PC-9 (cell line): ENCODE data around the gene PYY. TPM values are rescaled to one million over a fixed set of nuclear protein-coding genes. Genes with fewer than 3 reads are reported as not detected.

ENCODE experiments used
- BruUV-seq: library from RNA; stranded (reverse); fragments of 400-500 nt; replicated peaks from 2 replicates; lab custom pipeline; 2021; lab: Mats Ljungman, UMichigan
- CTCF ChIA-PET: fragments of 300-600 bp; sonication (Branson Sonifier 250); formaldehyde crosslinking; loops from one replicate; lab custom pipeline; 2022; ENCODE audit warnings: antibody characterized with exemption; lab: Charles Lee
- POLR2A ChIA-PET: fragments of 300-600 bp; sonication (Branson Sonifier 250); formaldehyde crosslinking; loops from one replicate; lab custom pipeline; 2022; ENCODE audit warnings: antibody characterized with exemption; ENCODE audit not compliant: unreplicated experiment; lab: Charles Lee
- DNase-seq, 2 experiments: peaks; one replicate each; pipeline versions ENCODE4 v3.0.0 to v3.0.0-alpha.2; 2015 to 2022; ENCODE audit warnings: mixed read lengths in 1 of 2
- H2AFZ ChIP-seq: fragments of 200-600 bp; sonication (generic); 2 replicates; pipeline ENCODE4 v1.8.1; 2017; ENCODE audit warnings: antibody characterized with exemption
- H3F3A ChIP-seq: fragments of 200-600 bp; sonication (generic); 2 replicates; pipeline ENCODE4 v1.8.1; 2017; ENCODE audit warnings: antibody characterized with exemption, mild to moderate bottlenecking, low read depth; ENCODE audit not compliant: insufficient read depth
- H3K27ac ChIP-seq: fragments of 200-600 bp; sonication (generic); 2 replicates; pipeline ENCODE4 v1.6.1; 2016; ENCODE audit warnings: mixed run types
- H3K27me3 ChIP-seq: fragments of 200-600 bp; sonication (generic); 2 replicates; pipeline ENCODE4 v1.6.1; 2016; ENCODE audit warnings: low read depth, mixed run types; ENCODE audit not compliant: insufficient read depth
- H3K36me3 ChIP-seq: fragments of 200-600 bp; sonication (generic); 2 replicates; pipeline ENCODE4 v1.6.1; 2016; ENCODE audit warnings: low read depth, mixed run types
- H3K4me1 ChIP-seq: fragments of 200-600 bp; sonication (generic); replicated peaks from 2 replicates; pipeline ENCODE4 v1.6.1; 2016; ENCODE audit warnings: mixed run types; ENCODE audit not compliant: insufficient read depth
- H3K4me2 ChIP-seq: fragments of 200-600 bp; sonication (generic); 2 replicates; pipeline ENCODE4 v1.6.1; 2017; ENCODE audit warnings: mixed run types
- H3K4me3 ChIP-seq: fragments of 200-600 bp; sonication (generic); 2 replicates; pipeline ENCODE4 v1.6.1; 2016; ENCODE audit warnings: mixed run types
- H3K79me2 ChIP-seq: fragments of 200-600 bp; sonication (generic); 2 replicates; pipeline ENCODE4 v1.6.1; 2017; ENCODE audit warnings: low read depth, mixed run types
- H3K9me2 ChIP-seq: fragments of 200-600 bp; sonication (generic); 2 replicates; pipeline ENCODE4 v1.8.1; 2017; ENCODE audit warnings: mild to moderate bottlenecking; ENCODE audit not compliant: insufficient read depth
- H3K9me3 ChIP-seq: fragments of 200-600 bp; sonication (generic); 2 replicates; pipeline ENCODE4 v1.8.1; 2016; ENCODE audit warnings: low read depth; ENCODE audit not compliant: insufficient read depth
- H4K20me1 ChIP-seq: fragments of 200-600 bp; sonication (generic); 2 replicates; pipeline ENCODE4 v1.8.1; 2017; ENCODE audit not compliant: insufficient read depth
- CTCF ChIP-seq: fragments of 200-600 bp; sonication (generic); conservative IDR thresholded peaks from 2 replicates; pipeline ENCODE4 v1.6.1; 2017; ENCODE audit warnings: mixed run types, antibody characterized with exemption, mild to moderate bottlenecking, moderate library complexity
- EZH2 ChIP-seq: fragments of 200-600 bp; sonication (generic); IDR thresholded peaks from 2 replicates; pipeline ENCODE4 v1.8.0; 2017; ENCODE audit warnings: antibody characterized with exemption, low read depth
- intact Hi-C: fragments of 100-400 bp; cut with micrococcal nuclease; formaldehyde crosslinking; loops from one replicate; pipeline ENCODE4 v1.10.0; 2022; ENCODE audit not compliant: unreplicated experiment
- total RNA-seq: library from RNA; stranded (reverse); gene quantifications from 2 replicates; pipeline ENCODE4 v1.2.3, GENCODE V29; 2021

Gene PYY
- total RNA-seq, 1 experiment from 2014 or later: not detected

DNA sequence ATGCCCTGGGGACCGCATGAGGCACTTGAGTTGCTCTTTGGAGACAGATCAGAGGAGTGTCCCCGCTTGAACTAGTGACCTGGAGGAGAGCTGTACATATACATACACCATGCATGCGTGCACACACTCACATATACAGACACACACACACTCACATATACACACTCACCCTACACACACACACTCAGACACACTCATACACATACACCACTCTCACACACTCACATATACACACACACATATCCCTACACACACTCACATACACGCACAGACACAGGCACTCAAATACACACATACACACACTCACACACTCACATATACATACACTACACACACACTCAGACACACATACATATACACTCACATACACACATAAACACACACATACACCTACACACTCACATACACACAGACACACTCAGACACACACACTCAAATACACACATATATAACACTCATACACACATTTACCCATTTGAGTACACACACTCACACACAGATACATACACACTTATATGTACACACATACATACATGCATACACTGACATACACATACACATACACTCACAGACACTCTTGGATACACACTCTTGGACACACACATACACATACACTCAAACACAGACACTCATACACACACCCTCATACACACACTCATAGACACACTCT is 41.0 kb downstream of the PYY start:
- no peak for TF ChIP-seq CTCF
- no peak for TF ChIP-seq EZH2
- no peaks in the 10 kb centered on the region for H3K9me3 ChIP-seq
- no peaks in the 10 kb centered on the region for H3K4me1 ChIP-seq
- H3F3A ChIP-seq: peaks cover 5% of the 10 kb centered on the region; the same call in 1 of the 2 replicates
- CTCF ChIA-PET: no interaction called here
- H3K27me3 ChIP-seq: peaks cover 40% of the 10 kb centered on the region
- no TSS peak for BruUV-seq
- H4K20me1 ChIP-seq: no peaks in the 10 kb centered on the region; the same call in 1 of the 2 replicates
- no peaks in the 10 kb centered on the region for H3K36me3 ChIP-seq
- no peak overlapping the region for H3K27ac ChIP-seq
- H3K79me2 ChIP-seq: no peaks in the 10 kb centered on the region
- intact Hi-C loops: no loop called here
- H2AFZ ChIP-seq: no peak overlapping the region
- POLR2A ChIA-PET: no interaction called here
- no peak overlapping the region for H3K4me2 ChIP-seq
- no peak overlapping the region for H3K4me3 ChIP-seq
- no peaks in the 10 kb centered on the region for H3K9me2 ChIP-seq
- DNase-seq: no peak

- Histone ChIP-seq H3K4me2 (no peak overlapping the region), H2AFZ (no peak overlapping the region), H4K20me1 (no peaks in the 10 kb centered on the region; the same call in 1 of the 2 replicates), H3K79me2 (no peaks in the 10 kb centered on the region), H3K27me3 (peaks cover 47% of the 10 kb centered on the region), H3F3A (peaks cover 5% of the 10 kb centered on the region; the same call in 1 of the 2 replicates), H3K9me3 (no peaks in the 10 kb centered on the region), H3K4me3 (no peak overlapping the region), H3K36me3 (no peaks in the 10 kb centered on the region), H3K9me2 (no peaks in the 10 kb centered on the region), H3K27ac (no peak overlapping the region), H3K4me1 (no peaks in the 10 kb centered on the region)
- TF ChIP-seq EZH2 (no peak), CTCF (no peak)
- ChIA-PET CTCF (no interaction called here), POLR2A (no interaction called here)
- intact Hi-C loops: no loop called here
- no TSS peak for BruUV-seq
- no peak for DNase-seq
These were observed 41.8 kb downstream of the PYY start for GRCh38 chr17:43911904-43912303.

- no peaks in the 10 kb centered on the region for H3K4me1 ChIP-seq
- H3K27me3 ChIP-seq: peaks cover 59% of the 10 kb centered on the region
- no peaks in the 10 kb centered on the region for H4K20me1 ChIP-seq
- H3K27ac ChIP-seq: no peak overlapping the region
- ChIA-PET CTCF (interaction anchor here (1.0 kb wide), 1 partner anchor 88 kb away, joined by 3 read pairs; no protein-coding TSS in a partner anchor), POLR2A (no interaction called here)
- H3K36me3 ChIP-seq: no peaks in the 10 kb centered on the region
- intact Hi-C loops: no loop called here
- no peaks in the 10 kb centered on the region for H3K9me2 ChIP-seq
- H3K79me2 ChIP-seq: no peaks in the 10 kb centered on the region
- H3K9me3 ChIP-seq: no peaks in the 10 kb centered on the region
- no peak for TF ChIP-seq EZH2
- no peak for TF ChIP-seq CTCF
- BruUV-seq: no TSS peak
- no peak overlapping the region for H3K4me2 ChIP-seq
- no peak overlapping the region for H3K4me3 ChIP-seq
- H2AFZ ChIP-seq: no peak overlapping the region
- peaks cover 5% of the 10 kb centered on the region; the same call in 1 of the 2 replicates for H3F3A ChIP-seq
- DNase-seq: no peak
These were observed 44.1 kb downstream of the PYY start for GRCh38 chr17:43909537-43910231.
